GM21515 (cell line): ENCODE measurements around the gene SNX12.
A peak's percentile ranks its signal among the peaks of the same experiment; 100 is the strongest.

Source experiments
- ATAC-seq: cut with Tn5 transposase; IDR thresholded peaks from one replicate; pipeline ENCODE4 v1.9.1; 2021; ENCODE audit not compliant: unreplicated experiment

The SNX12 gene

DNA sequence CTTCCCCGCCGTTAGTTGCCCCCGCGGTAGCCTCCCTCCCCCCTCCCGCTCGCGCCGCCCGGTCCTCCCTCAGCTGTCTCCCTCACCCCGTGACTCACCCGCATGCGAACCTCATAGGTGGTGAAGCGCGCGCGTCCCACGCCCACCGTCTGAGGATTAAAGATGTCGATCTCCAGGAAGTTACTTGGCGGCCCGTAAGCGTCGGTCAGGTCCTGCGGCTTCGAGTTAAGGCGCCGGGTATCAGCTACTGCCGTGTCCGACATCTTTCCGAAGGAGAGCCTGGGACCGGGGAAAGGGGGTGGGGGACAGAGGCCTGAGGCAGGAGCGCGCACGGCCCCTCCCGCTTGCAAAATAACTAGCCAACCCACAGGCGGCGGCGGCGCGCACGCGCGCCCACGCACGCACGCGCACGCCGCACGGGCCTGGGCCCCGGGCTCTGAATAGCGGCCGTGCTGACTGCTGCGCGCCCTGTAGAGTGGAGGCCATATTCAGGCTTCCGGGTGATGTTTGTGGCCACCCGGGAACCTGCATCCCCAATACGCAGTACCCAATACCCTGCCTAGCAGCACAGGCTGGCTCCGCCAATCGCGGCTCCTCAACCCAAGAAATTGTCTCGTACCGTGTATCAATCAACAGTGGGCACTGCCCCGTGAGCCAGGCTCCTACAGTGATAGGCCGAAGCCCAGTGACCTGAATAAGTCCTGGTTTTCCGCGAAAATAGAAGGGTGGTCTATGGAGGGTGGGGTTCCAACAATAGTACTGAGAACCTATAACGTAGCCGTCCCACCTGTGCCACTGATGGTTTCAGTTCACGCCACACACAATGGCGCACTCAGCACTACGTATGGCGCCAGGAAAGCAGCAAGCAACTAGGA is at the start of gene SNX12:
Gene SNX12, minus strand, starts transcription at position 291 of the 875 bp plus-strand sequence. Its CDS starts 28 bp downstream, at position 263.
- peak; percentile 89 for ATAC-seq

DNA sequence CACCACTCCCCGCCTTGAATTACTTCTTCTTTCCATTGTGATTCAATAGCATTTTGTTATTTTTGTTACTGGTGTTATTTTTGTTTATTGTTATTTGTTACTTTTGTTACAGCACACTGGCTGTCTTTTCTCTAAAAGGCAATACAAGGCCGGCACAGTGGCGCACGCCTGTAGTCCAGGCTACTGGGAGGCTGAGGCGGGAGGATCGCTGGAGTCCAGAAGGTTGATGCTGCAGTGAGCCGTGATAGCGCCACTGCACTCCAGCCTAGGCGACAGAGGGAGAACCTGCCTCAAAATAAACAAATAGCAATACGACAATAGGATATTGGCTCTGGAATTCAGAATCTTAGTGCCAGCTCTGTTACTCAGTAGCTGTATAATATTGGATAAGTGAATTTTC is 49.2 kb upstream of the SNX12 start:
- no peak for ATAC-seq

- peak; percentile 6 for ATAC-seq
These were observed 43.8 kb upstream of the SNX12 start for GRCh38 chrX:71111921-71112431.

- peak; percentile 88 for ATAC-seq
These were observed 43.2 kb upstream of the SNX12 start, which contains the start of gene IL2RG for GRCh38 chrX:71111141-71111843. TSS of gene IL2RG (minus strand) at chrX:71111577. CDS start at chrX:71111539, 38 bp downstream.

GRCh38 chrX:71109051-71109450 is 40.9 kb upstream of the SNX12 start:
- ATAC-seq = no peak

DNA sequence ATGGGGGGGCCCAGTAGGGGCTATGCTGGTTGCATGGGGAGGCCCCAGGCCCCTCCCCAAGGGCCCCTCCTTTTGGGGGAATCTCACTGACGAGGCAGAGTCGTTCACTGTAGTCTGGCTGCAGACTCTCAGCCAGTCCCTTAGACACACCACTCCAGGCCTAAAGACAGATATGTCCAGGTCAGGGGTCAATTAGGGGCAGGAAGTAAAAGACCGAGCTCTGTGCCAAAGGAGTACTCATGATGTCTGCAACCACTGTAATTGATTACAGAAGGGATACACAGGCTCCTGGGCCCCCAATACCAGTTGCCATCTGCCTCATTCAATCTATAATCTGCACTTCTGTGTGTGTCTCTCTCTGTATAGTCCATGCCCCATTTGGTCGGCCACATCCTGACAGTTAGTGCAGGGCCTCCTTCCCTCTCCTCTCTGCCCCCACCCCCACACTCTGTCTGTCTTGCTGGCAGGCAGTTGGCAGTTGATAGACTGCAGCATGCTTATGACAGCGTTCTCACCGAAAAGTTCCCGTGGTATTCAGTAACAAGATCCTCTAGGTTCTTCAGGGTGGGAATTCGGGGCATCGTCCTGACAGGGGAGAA is 39.7 kb upstream of the SNX12 start:
- ATAC-seq = no peak

- no peak for ATAC-seq
These were observed 39.1 kb upstream of the SNX12 start for GRCh38 chrX:71107245-71107644.

DNA sequence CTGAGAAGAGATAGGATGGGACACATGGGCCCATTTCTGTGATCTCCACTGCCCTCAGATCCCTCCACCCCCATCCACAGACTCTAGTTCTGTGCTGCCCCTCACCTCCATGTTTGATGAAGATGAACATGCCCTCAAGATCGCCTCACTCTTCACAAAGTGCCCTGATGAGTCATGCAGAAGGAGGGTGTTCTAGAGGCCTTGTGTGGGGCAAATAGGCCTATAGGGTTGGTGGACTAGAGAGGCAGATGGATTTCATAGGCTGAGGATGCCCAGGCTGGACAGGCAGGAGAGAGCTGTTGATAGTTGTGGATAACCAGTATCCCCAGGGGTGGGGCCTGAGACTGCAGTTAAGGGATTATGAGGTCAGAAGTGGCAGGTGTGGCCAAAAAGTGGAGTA is 38.3 kb upstream of the SNX12 start, which contains the start of gene CXorf65:
Gene CXorf65, minus strand, starts transcription at position 314 of the 400 bp plus-strand sequence. Its CDS starts 184 bp downstream, at position 130.
- ATAC-seq = no peak

DNA sequence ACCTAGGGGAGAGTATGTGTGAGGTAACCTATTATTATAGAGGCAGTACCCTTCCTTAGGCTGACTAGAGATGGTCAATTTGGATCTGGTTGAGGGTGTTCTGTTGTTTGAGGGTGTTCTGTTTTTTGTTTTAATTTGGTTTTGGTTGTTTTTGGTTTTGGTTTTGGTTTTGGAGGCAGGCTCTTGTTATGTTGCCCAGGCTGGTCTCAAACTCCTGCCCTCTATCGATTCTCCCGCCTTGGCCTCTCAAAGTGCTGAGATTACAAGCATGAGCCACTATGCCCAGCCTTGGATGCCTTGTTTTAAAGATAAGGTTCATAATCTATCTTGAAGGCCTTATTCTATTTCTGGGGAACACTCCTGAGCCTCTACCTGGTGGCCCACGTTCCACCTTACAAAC is 37.5 kb upstream of the SNX12 start:
- no peak for ATAC-seq

- no peak for ATAC-seq
These were observed 35.2 kb upstream of the SNX12 start for GRCh38 chrX:71103110-71103983.

- ATAC-seq = no peak
These were observed 34.2 kb upstream of the SNX12 start for GRCh38 chrX:71102292-71102691.

GRCh38 chrX:71100581-71101505 is 32.7 kb upstream of the SNX12 start:
- no peak for ATAC-seq

DNA sequence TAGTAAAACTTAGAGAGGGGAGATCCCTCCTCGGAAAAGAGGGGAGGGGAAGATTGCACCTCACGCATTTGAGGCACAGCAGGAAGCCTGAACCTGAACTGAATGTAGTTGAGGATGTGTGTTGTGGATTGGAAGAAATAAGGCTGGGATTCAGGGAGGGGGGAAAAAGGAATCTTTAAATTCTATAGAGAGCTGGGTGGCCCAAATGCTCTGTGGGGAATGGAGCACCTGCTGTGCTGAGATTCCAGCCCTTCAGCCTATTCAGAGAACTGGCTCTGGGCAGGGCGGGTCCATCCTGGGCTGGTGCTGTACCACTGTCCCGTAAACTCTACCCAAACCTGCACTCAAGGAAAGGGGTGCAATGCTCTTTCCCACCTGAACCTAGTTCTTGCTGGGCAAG is 31.6 kb upstream of the SNX12 start:
- no peak for ATAC-seq

DNA sequence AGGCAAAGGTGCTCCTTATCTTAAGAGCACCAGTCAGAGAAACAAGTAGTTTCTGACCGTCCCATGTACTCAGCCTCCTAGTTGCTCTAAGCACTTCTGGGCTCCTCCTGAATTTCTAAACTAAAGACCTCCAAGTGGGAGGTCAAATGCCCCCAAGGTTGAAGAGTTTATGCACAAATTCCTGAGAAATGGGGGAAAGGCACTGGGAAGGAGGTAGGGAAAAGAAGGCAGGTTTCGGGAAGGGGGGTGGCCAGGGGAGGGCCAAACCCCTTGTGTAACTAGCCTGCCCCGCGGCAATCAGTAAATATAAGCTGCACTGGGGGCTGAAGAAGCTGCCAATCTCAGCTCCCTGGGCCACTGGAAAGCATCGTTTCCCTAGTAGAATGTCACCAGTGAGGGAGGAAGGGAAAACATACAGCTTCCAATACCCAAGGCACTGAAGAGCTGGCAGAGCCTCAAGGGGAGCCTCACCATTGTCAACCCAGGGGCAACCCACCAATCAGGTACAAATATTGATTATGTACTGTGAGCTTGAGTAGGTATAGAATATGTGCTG is 30.9 kb upstream of the SNX12 start:
- ATAC-seq = no peak

GRCh38 chrX:71098302-71098701 is 30.2 kb upstream of the SNX12 start:
- no peak for ATAC-seq

DNA sequence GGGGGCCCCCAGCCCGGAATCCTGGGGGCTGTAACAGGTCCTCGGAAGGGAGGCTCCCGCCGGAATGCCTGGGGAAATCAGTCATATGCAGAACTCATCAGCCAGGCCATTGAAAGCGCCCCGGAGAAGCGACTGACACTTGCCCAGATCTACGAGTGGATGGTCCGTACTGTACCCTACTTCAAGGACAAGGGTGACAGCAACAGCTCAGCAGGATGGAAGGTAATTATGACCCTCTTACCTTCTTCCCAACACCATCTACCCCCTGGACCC is 28.6 kb upstream of the SNX12 start:
- no peak for ATAC-seq

- ATAC-seq = peak; percentile 35
These were observed 28.0 kb upstream of the SNX12 start for GRCh38 chrX:71095981-71096759.

GRCh38 chrX:71095555-71095980 is 27.4 kb upstream of the SNX12 start, which contains the start of gene FOXO4:
TSS of gene FOXO4 (plus strand) at chrX:71095851. CDS start at chrX:71096529, 678 bp downstream.
- ATAC-seq = peak; percentile 94
